D721Med (cell line): Measurements from ENCODE around the gene TANGO2.

Source experiments
- DNase-seq: peaks from one replicate; pipeline ENCODE4 v3.0.0; 2011; ENCODE audit warnings: low spot score; ENCODE audit not compliant: insufficient read length
- FAIRE-seq: peaks from 2 replicates; lab custom pipeline; 2011; peaks lifted over from hg19 to GRCh38; lab: Jason Lieb, UNC
- TF ChIP-seq, protein P1 (sequence below): IDR thresholded peaks from 2 replicates; pipeline ENCODE4 v1.5.1; 2012; ENCODE audit warnings: mild to moderate bottlenecking, control low read depth; ENCODE audit not compliant: insufficient read depth; ENCODE audit errors: missing control alignments

The TANGO2 gene

GRCh38 chr22:20016734-20017621, 3.9 kb upstream of the TANGO2 start, which contains the start of gene ARVCF:
Gene ARVCF, minus strand, starts transcription at chr22:20016823. Its CDS starts 26,029 bp downstream, at chr22:19990794.
- no peak for FAIRE-seq
- DNase-seq = peak; percentile 99

GRCh38 chr22:20017622-20017958, 3.3 kb upstream of the TANGO2 start:
- FAIRE-seq (no peak), DNase-seq (no peak)
- TF ChIP-seq, protein P1, sequence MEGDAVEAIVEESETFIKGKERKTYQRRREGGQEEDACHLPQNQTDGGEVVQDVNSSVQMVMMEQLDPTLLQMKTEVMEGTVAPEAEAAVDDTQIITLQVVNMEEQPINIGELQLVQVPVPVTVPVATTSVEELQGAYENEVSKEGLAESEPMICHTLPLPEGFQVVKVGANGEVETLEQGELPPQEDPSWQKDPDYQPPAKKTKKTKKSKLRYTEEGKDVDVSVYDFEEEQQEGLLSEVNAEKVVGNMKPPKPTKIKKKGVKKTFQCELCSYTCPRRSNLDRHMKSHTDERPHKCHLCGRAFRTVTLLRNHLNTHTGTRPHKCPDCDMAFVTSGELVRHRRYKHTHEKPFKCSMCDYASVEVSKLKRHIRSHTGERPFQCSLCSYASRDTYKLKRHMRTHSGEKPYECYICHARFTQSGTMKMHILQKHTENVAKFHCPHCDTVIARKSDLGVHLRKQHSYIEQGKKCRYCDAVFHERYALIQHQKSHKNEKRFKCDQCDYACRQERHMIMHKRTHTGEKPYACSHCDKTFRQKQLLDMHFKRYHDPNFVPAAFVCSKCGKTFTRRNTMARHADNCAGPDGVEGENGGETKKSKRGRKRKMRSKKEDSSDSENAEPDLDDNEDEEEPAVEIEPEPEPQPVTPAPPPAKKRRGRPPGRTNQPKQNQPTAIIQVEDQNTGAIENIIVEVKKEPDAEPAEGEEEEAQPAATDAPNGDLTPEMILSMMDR = no peak

More at GRCh38 chr22:20016734-20017621, 3.9 kb upstream of the TANGO2 start, which contains the start of gene ARVCF:
- TF ChIP-seq, protein P1 = no peak

GRCh38 chr22:20018001-20018400, 2.9 kb upstream of the TANGO2 start:
- FAIRE-seq (no peak), DNase-seq (no peak)
- TF ChIP-seq, protein P1 = no peak

- TF ChIP-seq, protein P1 = no peak
- DNase-seq = no peak
- no peak for FAIRE-seq
These were observed 1.0 kb upstream of the TANGO2 start for GRCh38 chr22:20019661-20020532.

GRCh38 chr22:20021196-20022181, 579 bp downstream of the TANGO2 start:
- DNase-seq (no peak), FAIRE-seq (no peak)
- TF ChIP-seq, protein P1 = no peak

GRCh38 chr22:20022231-20022977, 1.5 kb downstream of the TANGO2 start:
- no peak for FAIRE-seq
- no peak for DNase-seq
- TF ChIP-seq, protein P1 = no peak
